ENCODE data around the gene ITGA3.

ITGA3 gene

DNA sequence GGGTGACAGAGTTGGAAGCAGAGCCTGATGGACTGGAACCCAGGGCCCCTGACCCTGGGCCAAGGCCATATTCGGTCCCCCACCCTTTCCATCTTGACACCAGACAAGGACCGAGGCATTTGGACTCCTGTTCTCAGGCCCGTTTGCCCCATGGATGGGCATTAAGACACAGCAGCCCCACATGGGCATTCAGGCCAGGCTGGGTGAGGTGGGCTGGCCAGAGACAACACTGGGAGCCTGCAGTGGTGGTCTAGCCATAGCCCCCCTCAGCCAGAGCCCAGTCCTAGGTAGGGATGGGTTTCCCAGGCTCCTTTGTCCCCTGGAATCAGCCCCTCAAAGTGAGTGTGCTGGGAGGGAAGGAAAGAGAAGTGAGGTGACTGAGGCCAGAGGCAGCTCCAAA is 40.8 kb downstream of the ITGA3 start:
- TF ChIP-seq, protein P1, sequence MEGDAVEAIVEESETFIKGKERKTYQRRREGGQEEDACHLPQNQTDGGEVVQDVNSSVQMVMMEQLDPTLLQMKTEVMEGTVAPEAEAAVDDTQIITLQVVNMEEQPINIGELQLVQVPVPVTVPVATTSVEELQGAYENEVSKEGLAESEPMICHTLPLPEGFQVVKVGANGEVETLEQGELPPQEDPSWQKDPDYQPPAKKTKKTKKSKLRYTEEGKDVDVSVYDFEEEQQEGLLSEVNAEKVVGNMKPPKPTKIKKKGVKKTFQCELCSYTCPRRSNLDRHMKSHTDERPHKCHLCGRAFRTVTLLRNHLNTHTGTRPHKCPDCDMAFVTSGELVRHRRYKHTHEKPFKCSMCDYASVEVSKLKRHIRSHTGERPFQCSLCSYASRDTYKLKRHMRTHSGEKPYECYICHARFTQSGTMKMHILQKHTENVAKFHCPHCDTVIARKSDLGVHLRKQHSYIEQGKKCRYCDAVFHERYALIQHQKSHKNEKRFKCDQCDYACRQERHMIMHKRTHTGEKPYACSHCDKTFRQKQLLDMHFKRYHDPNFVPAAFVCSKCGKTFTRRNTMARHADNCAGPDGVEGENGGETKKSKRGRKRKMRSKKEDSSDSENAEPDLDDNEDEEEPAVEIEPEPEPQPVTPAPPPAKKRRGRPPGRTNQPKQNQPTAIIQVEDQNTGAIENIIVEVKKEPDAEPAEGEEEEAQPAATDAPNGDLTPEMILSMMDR (IDR thresholded peaks at IDR 0.05; ENCODE audit: insufficient read depth, low read depth, low read length, missing control alignments): no peak
- DNase-seq (ENCODE audit: low read depth): no peak
- H3K4me3 ChIP-seq (ENCODE audit: low read length): no peak overlapping the region

DNA sequence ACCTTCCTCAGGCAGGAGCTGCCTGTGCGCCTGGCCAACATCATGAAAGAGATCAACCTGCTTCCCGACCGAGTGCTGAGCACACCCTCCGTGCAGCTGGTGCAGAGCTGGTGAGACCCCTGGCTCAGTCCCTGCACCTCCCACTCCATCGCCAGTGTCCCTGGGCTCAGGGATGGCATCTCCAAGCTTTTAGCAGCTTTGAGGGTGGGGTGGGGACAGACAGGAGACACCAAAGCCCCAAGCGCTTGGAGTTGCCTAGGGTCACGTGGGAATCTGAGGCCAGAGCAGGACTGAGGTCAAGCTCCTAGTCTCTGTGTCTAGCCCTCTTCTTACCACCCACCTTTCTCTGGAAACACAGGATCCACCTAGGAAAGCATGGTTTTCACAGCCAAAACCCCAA is 41.5 kb downstream of the ITGA3 start:
- TF ChIP-seq, protein P1 (IDR thresholded peaks at IDR 0.05; ENCODE audit: insufficient read depth, low read depth, low read length, missing control alignments): no peak

DNA sequence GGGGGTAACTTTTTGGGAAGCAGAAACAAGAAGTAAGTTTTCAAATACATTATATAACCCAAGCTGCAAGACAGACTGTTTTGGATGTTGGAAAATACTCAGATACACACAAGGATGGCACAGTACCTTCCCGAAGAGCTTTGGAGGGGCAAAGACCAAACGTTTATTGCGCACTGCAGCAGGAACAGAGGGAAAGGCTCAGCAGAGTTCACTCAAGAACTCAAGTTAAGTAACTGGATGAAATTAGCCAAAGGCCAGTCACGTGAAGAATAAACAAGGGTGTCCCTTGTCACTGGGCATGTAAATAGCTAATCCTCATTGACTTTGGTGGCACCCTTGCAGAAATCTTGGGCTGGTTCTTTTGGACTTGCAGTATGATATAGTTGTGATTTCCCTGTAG is 42.0 kb downstream of the ITGA3 start:
- H3K4me3 ChIP-seq (ENCODE audit: low read length): no peak overlapping the region
- no peak for DNase-seq (ENCODE audit: low read depth)
- TF ChIP-seq, protein P1 (IDR thresholded peaks at IDR 0.05; ENCODE audit: insufficient read depth, low read depth, low read length, missing control alignments): no peak

More for the DNA sequence above, 41.5 kb downstream of the ITGA3 start:
- H3K4me3 ChIP-seq (ENCODE audit: low read length): no peak overlapping the region
- DNase-seq (ENCODE audit: low read depth): no peak

DNA sequence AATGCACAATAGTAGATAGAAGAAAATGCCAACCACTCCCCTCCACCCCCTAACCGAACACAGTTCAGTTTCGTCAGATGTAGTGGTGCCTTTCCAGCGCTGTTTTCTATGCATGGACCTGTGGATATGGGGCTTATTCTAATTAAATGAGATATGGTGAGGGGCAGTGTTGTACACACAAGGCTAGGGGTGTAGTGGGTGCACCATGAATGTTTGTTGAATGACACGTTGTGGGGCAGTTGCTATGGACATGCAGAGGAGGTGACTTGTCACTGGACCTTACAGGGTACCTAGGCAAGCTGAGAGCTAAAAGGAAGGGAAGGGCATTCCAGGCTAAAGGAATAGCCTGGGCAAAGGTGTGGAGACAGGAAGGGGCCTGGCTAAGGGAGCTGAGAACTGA is 42.7 kb downstream of the ITGA3 start:
- no peak overlapping the region for H3K4me3 ChIP-seq (ENCODE audit: low read length)
- DNase-seq (ENCODE audit: low read depth): no peak
- TF ChIP-seq, protein P1 (IDR thresholded peaks at IDR 0.05; ENCODE audit: insufficient read depth, low read depth, low read length, missing control alignments): no peak

DNA sequence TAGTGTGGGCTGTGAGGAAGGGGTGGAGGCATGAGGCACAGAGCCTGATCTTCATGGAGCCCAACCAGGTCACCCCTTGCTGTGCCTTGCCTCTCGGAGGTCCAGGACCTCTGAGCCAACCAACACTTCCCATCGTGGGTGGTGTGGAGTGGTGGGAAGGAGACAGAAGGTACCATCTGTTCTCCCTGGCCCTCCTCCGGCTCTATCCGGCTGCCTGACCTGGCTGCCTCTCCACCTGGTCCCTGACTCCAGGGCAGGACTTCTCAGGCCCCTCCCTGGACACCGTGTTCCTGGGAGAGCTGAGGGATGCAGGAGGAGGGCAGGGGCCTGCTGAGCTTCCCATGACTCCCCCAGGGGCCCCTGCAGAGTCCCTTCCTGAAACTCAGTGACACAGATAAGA is 43.1 kb downstream of the ITGA3 start:
- no peak for DNase-seq (ENCODE audit: low read depth)

DNA sequence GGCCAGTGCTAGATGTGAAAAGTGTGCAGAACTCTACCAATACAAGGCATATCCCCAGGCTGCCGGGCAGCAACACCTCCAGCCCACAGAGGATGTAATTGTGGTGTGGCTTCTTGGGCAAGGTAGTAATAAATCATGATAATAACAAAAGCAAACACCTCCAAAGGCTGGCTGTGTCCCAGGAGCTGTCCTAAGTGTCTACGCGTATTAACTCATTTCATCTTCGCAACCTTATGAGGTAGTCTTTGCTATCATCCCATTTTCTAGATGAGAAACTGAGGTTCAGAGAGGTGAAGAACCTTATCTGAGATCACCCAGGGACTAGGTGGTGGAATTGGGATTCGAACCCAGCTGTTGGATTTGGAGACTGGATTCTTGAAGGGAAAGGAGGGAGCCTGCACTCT is 44.6 kb downstream of the ITGA3 start:
- H3K4me3 ChIP-seq (ENCODE audit: low read length): no peak overlapping the region
- no peak for DNase-seq (ENCODE audit: low read depth)
- TF ChIP-seq, protein P1 (IDR thresholded peaks at IDR 0.05; ENCODE audit: insufficient read depth, low read depth, low read length, missing control alignments): no peak

More for the DNA sequence above, 43.1 kb downstream of the ITGA3 start:
- H3K4me3 ChIP-seq (ENCODE audit: low read length): no peak overlapping the region
- TF ChIP-seq, protein P1 (IDR thresholded peaks at IDR 0.05; ENCODE audit: insufficient read depth, low read depth, low read length, missing control alignments): no peak

DNA sequence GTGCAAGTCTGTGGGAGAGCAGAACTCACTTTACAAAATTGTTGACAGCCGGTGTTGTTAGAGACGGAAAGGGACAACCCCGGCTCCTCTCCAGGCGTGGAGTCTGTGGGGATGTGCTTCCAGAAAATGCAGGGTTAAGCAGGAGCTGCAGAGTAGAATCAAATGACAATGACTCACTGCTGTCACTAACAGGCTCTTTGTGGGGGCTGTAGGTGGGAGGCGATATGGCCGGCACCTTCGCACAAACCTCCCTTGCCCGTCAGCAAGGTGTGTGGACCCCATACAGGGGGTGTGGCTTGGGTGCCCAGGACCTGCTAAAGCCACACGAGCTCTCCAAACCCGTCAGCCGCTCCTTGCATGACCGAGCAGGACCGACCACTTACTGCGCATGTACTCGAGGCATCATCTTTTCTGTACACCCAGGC is 45.0 kb downstream of the ITGA3 start:
- no peak for DNase-seq (ENCODE audit: low read depth)
- TF ChIP-seq, protein P1 (IDR thresholded peaks at IDR 0.05; ENCODE audit: insufficient read depth, low read depth, low read length, missing control alignments): no peak
- H3K4me3 ChIP-seq (ENCODE audit: low read length): no peak overlapping the region
